Measurements from ENCODE around the gene HES6. TPM values are rescaled to one million over a fixed set of nuclear protein-coding genes. Genes with fewer than 3 reads are reported as not detected.
"Not testable (repeated sequence)": the region's sequence is repeated elsewhere in the genome, so short reads cannot be mapped to it uniquely, and the experiment has no call there.

HES6 gene
- total RNA-seq, 1 donor from 2014 or later, result 2.7 TPM

GRCh38 chr2:238277695-238278094 lies 37.9 kb upstream of the HES6 start:
- peak; percentile 21 for DNase-seq
- ATAC-seq, result no peak
- intact Hi-C loops (cut with micrococcal nuclease), result no loop called here

GRCh38 chr2:238274152-238274865 lies 34.5 kb upstream of the HES6 start:
- no peak for DNase-seq
- no peak for ATAC-seq
- intact Hi-C loops (cut with micrococcal nuclease), result no loop called here

- intact Hi-C loops (cut with micrococcal nuclease); ATAC-seq; DNase-seq: not testable (repeated sequence)
These were observed 33.6 kb upstream of the HES6 start for GRCh38 chr2:238273433-238273832.

- no peak for ATAC-seq
- no peak for DNase-seq
- intact Hi-C loops (cut with micrococcal nuclease), result no loop called here
These were observed 32.3 kb upstream of the HES6 start for GRCh38 chr2:238272156-238272555.

GRCh38 chr2:238271686-238272085 lies 31.8 kb upstream of the HES6 start:
- ATAC-seq; DNase-seq; intact Hi-C loops (cut with micrococcal nuclease): not testable (repeated sequence)

- ATAC-seq (no peak), DNase-seq (no peak)
- intact Hi-C loops (cut with micrococcal nuclease), result no loop called here
These were observed 31.3 kb upstream of the HES6 start for GRCh38 chr2:238271061-238271554.

- intact Hi-C loops (cut with micrococcal nuclease), result no loop called here
- DNase-seq (no peak), ATAC-seq (no peak)
These were observed 30.8 kb upstream of the HES6 start for GRCh38 chr2:238270606-238271005.

GRCh38 chr2:238269741-238270140 lies 29.9 kb upstream of the HES6 start:
- intact Hi-C loops (cut with micrococcal nuclease), result no loop called here
- no peak for DNase-seq
- no peak for ATAC-seq

GRCh38 chr2:238267884-238268680 lies 28.2 kb upstream of the HES6 start:
- no peak for ATAC-seq
- peak; percentile 24 for DNase-seq
- intact Hi-C loops (cut with micrococcal nuclease), result no loop called here

- ATAC-seq (no peak), DNase-seq (peak; percentile 1)
- intact Hi-C loops (cut with micrococcal nuclease), result no loop called here
These were observed 27.5 kb upstream of the HES6 start for GRCh38 chr2:238267341-238267710.

GRCh38 chr2:238265605-238266004 lies 25.8 kb upstream of the HES6 start:
- no peak for ATAC-seq
- no peak for DNase-seq
- intact Hi-C loops (cut with micrococcal nuclease), result no loop called here

- intact Hi-C loops (cut with micrococcal nuclease), result no loop called here
- DNase-seq (peak; percentile 27), ATAC-seq (no peak)
These were observed 24.2 kb upstream of the HES6 start for GRCh38 chr2:238264072-238264460.

GRCh38 chr2:238263204-238264071 lies 23.6 kb upstream of the HES6 start:
- intact Hi-C loops (cut with micrococcal nuclease), result no loop called here
- DNase-seq (peak; percentile 93), ATAC-seq (peak; percentile 83)

GRCh38 chr2:238262496-238263122 lies 22.8 kb upstream of the HES6 start:
- intact Hi-C loops (cut with micrococcal nuclease), result no loop called here
- ATAC-seq (no peak), DNase-seq (peak; percentile 20)

- ATAC-seq (no peak), DNase-seq (peak; percentile 22)
- intact Hi-C loops (cut with micrococcal nuclease), result no loop called here
These were observed 22.0 kb upstream of the HES6 start for GRCh38 chr2:238261718-238262375.

- DNase-seq (peak; percentile 66), ATAC-seq (peak; percentile 52)
- intact Hi-C loops (cut with micrococcal nuclease), result no loop called here
These were observed 21.0 kb upstream of the HES6 start for GRCh38 chr2:238260883-238261282.

- DNase-seq, result peak; percentile 35
- intact Hi-C loops (cut with micrococcal nuclease), result no loop called here
- no peak for ATAC-seq
These were observed 19.5 kb upstream of the HES6 start for GRCh38 chr2:238259061-238260020.
